Neural cell (in vitro differentiated cells): ENCODE data around the gene DNAJB4.

Experiments
- CTCF ChIP-seq: fragments of 450-650 bp; IDR thresholded peaks from 2 replicates; pipeline ENCODE4 v1.5.1; 2014; ENCODE audit warnings: antibody characterized with exemption, mild to moderate bottlenecking, moderate library complexity; ENCODE audit not compliant: poor library complexity, severe bottlenecking
- EP300 ChIP-seq: fragments of 450-650 bp; conservative IDR thresholded peaks from 2 replicates; pipeline ENCODE4 v1.6.1; 2014; ENCODE audit warnings: antibody characterized with exemption, mild to moderate bottlenecking, moderate library complexity; ENCODE audit not compliant: poor library complexity, severe bottlenecking
- RAD21 ChIP-seq: fragments of 450-650 bp; conservative IDR thresholded peaks from 2 replicates; pipeline ENCODE4 v1.6.1; 2014; ENCODE audit warnings: antibody characterized with exemption, mild to moderate bottlenecking, moderate library complexity

GRCh38 chr1:77970192-77970591 is 34.5 kb upstream of the DNAJB4 start:
- TF ChIP-seq EP300 (no peak), RAD21 (no peak), CTCF (no peak)
